Measurements from ENCODE around the gene AFP. TPM values are rescaled to one million over a fixed set of nuclear protein-coding genes. Genes with fewer than 3 reads are reported as not detected.

Gene AFP
- total RNA-seq, 1 experiment from 2014 or later = not detected

DNA sequence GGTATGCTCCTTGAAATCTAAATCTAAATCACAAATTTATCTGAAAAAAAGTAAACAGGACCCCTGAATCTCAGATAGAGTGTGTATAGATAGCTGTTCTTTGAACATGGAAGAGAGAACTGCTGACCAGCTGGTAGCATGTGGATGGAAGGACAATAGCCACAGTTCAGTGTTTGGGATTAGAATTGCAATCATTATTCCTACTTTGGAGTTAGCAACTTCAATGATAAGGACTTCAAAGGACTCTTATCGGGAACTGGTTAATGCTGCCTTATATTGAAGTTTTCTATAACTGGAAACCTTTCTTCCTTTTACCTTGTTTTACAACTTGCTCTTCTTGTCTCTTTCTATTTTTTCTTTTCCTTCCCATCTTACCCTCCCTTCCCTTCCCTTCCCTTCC is 50.5 kb downstream of the AFP start:
- Histone ChIP-seq H3K4me1 (ENCODE audit: insufficient read depth, low read length, poor library complexity, severe bottlenecking) (no peaks in the 10 kb centered on the region), H3K27ac (ENCODE audit: low read depth, low read length, poor library complexity, severe bottlenecking) (no peak overlapping the region), H3K27me3 (replicated peaks; ENCODE audit: insufficient read depth, low read depth, low read length, poor library complexity) (no peaks in the 10 kb centered on the region), H3K9me3 (ENCODE audit: low read depth, low read length, poor library complexity, severe bottlenecking) (no peaks in the 10 kb centered on the region), H3K4me3 (ENCODE audit: low read depth, low read length, poor library complexity, severe bottlenecking) (no peak overlapping the region), H3K36me3 (ENCODE audit: insufficient read depth, low read length, poor library complexity, severe bottlenecking) (no peaks in the 10 kb centered on the region)
- TF ChIP-seq, protein P1, sequence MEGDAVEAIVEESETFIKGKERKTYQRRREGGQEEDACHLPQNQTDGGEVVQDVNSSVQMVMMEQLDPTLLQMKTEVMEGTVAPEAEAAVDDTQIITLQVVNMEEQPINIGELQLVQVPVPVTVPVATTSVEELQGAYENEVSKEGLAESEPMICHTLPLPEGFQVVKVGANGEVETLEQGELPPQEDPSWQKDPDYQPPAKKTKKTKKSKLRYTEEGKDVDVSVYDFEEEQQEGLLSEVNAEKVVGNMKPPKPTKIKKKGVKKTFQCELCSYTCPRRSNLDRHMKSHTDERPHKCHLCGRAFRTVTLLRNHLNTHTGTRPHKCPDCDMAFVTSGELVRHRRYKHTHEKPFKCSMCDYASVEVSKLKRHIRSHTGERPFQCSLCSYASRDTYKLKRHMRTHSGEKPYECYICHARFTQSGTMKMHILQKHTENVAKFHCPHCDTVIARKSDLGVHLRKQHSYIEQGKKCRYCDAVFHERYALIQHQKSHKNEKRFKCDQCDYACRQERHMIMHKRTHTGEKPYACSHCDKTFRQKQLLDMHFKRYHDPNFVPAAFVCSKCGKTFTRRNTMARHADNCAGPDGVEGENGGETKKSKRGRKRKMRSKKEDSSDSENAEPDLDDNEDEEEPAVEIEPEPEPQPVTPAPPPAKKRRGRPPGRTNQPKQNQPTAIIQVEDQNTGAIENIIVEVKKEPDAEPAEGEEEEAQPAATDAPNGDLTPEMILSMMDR (conservative IDR thresholded peaks at IDR 0.05; ENCODE audit: low read depth, low read length) = no peak
- TF ChIP-seq EZH2 (IDR thresholded peaks at IDR 0.05; ENCODE audit: borderline replicate concordance, low read depth, low read length, poor library complexity, severe bottlenecking) = no peak
- no peak for DNase-seq (ENCODE audit: low spot score)
- CTCF ChIA-PET = no interaction called here
- BruUV-seq (replicated peaks) = no TSS peak
- POLR2A ChIA-PET (ENCODE audit: low non-redundant PET) = no interaction called here
- intact Hi-C loops (cut with micrococcal nuclease; ENCODE audit: unreplicated experiment) = no loop called here

DNA sequence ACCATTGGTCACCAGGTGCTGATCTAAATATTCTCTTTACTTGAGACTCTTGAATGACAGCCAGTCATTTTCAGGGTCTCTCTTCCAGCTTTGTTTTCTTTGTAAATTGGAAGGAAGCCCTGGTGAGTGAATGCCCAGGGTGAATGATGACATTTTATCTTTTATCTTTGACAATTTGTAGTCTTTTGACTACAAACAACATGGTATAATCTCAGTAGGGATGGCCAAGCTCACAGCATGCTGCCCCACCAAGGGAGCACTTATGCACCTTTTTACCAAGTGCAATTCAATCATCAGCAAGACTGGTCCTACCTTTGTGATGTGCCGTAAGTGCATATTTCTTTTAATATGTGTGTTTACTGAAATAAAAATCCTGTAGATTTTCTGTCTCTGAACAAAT is 51.2 kb downstream of the AFP start:
- intact Hi-C loops (cut with micrococcal nuclease; ENCODE audit: unreplicated experiment) = no loop called here
- no peak for DNase-seq (ENCODE audit: low spot score)
- ChIA-PET POLR2A (ENCODE audit: low non-redundant PET) (no interaction called here), CTCF (no interaction called here)
- BruUV-seq (replicated peaks) = no TSS peak
- H3K36me3 ChIP-seq (ENCODE audit: insufficient read depth, low read length, poor library complexity, severe bottlenecking) = no peaks in the 10 kb centered on the region
- H3K4me1 ChIP-seq (ENCODE audit: insufficient read depth, low read length, poor library complexity, severe bottlenecking) = no peaks in the 10 kb centered on the region
- no peak overlapping the region for H3K4me3 ChIP-seq (ENCODE audit: low read depth, low read length, poor library complexity, severe bottlenecking)
- H3K27me3 ChIP-seq (replicated peaks; ENCODE audit: insufficient read depth, low read depth, low read length, poor library complexity) = no peaks in the 10 kb centered on the region
- H3K27ac ChIP-seq (ENCODE audit: low read depth, low read length, poor library complexity, severe bottlenecking) = no peak overlapping the region
- TF ChIP-seq, protein P1 (conservative IDR thresholded peaks at IDR 0.05; ENCODE audit: low read depth, low read length) = no peak
- TF ChIP-seq EZH2 (IDR thresholded peaks at IDR 0.05; ENCODE audit: borderline replicate concordance, low read depth, low read length, poor library complexity, severe bottlenecking) = no peak
- H3K9me3 ChIP-seq (ENCODE audit: low read depth, low read length, poor library complexity, severe bottlenecking) = no peaks in the 10 kb centered on the region

DNA sequence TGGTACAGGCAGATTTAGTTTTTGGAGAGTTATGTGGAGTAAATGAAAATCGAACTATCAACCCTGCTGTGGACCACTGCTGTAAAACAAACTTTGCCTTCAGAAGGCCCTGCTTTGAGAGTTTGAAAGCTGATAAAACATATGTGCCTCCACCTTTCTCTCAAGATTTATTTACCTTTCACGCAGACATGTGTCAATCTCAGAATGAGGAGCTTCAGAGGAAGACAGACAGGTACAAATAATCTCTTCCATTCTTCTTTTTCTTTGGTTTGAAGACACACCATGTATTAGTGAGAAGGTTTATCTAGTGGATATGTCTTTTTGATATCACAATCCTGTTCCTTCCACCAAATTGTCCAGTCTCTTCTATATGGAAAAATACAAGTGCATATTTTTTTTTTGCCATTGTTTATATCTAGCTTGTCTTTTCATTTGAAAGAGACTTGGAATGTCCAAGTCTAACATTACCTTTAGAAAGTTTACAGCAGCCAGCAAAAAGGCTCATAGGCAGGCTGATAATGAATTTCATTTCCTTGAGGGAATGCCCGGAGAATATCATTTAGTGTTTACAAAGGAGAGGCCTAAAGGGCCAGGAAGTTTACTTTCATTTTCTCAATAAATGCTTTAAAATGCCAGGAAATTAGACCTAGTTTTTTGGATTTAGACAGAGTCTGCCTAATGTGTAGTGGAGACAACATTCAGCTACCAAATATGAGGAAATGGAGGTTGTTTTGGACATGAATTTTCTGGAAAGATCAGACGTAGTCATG is 64.2 kb downstream of the AFP start:
- TF ChIP-seq, protein P1 (conservative IDR thresholded peaks at IDR 0.05; ENCODE audit: low read depth, low read length) = no peak
- TF ChIP-seq EZH2 (IDR thresholded peaks at IDR 0.05; ENCODE audit: borderline replicate concordance, low read depth, low read length, poor library complexity, severe bottlenecking) = no peak

More for the DNA sequence above, 64.2 kb downstream of the AFP start:
- no peak for DNase-seq (ENCODE audit: low spot score)
- no peaks in the 10 kb centered on the region for H3K27me3 ChIP-seq (replicated peaks; ENCODE audit: insufficient read depth, low read depth, low read length, poor library complexity)
- ChIA-PET CTCF (interaction anchor here (0.8 kb wide), 1 partner anchor 22 kb away, joined by 7 read pairs; no protein-coding TSS in a partner anchor), POLR2A (ENCODE audit: low non-redundant PET) (no interaction called here)
- H3K36me3 ChIP-seq (ENCODE audit: insufficient read depth, low read length, poor library complexity, severe bottlenecking) = no peaks in the 10 kb centered on the region
- no peak overlapping the region for H3K27ac ChIP-seq (ENCODE audit: low read depth, low read length, poor library complexity, severe bottlenecking)
- no TSS peak for BruUV-seq (replicated peaks)
- intact Hi-C loops (cut with micrococcal nuclease; ENCODE audit: unreplicated experiment) = no loop called here
- no peaks in the 10 kb centered on the region for H3K9me3 ChIP-seq (ENCODE audit: low read depth, low read length, poor library complexity, severe bottlenecking)
- peaks cover 17% of the 10 kb centered on the region for H3K4me1 ChIP-seq (ENCODE audit: insufficient read depth, low read length, poor library complexity, severe bottlenecking)
- no peak overlapping the region for H3K4me3 ChIP-seq (ENCODE audit: low read depth, low read length, poor library complexity, severe bottlenecking)

Data from A673 (cell line).